K562 (cell line): ENCODE data around the gene TXNRD3. TPM values are rescaled to one million over a fixed set of nuclear protein-coding genes. Genes with fewer than 3 reads are reported as not detected.

Source experiments
- ATAC-seq: fragments of 200-7000 bp; cut with Tn5 transposase; 3 replicates; pipeline ENCODE4 v1.9.1; 2020; ENCODE audit warnings: moderate library complexity
- BruUV-seq: library from RNA; stranded (reverse); fragments of 400-500 nt; replicated peaks from 2 replicates; lab custom pipeline; 2021; lab: Mats Ljungman, UMichigan
- CTCF ChIA-PET: fragments of 300-600 bp; formaldehyde crosslinking; extraction: SDS; loops from one replicate; lab custom pipeline; 2021; ENCODE audit warnings: low intra/inter-chr PET ratio; lab: Yijun Ruan, JAX
- POLR2A ChIA-PET: fragments of 300-600, 350-650 bp; sonication (Branson Sonifier 250); formaldehyde crosslinking; extraction: SDS; loops from one replicate; lab custom pipeline; 2021; ENCODE audit warnings: antibody characterized with exemption, inconsistent platforms; lab: Yijun Ruan, JAX
- DNase-seq, 4 experiments: peaks; one replicate each; pipeline versions ENCODE4 v3.0.0 to v3.0.0-alpha.2; 2011 to 2018; ENCODE audit warnings: low spot score in 3 of 4, mixed read lengths in 3 of 4; ENCODE audit errors: extremely low read depth in 1 of 4
- FAIRE-seq: peaks from 2 replicates; lab custom pipeline; 2011; peaks lifted over from hg19 to GRCh38; lab: Jason Lieb, UNC
- H2AFZ ChIP-seq: 2 replicates; pipeline ENCODE4 v1.6.0; 2011; ENCODE audit warnings: low read depth, low read length, control low read depth, inconsistent platforms
- H3K27ac ChIP-seq: fragments of 200-600 bp; 3 replicates; pipeline ENCODE4 v1.8.0; 2011; ENCODE audit warnings: low read depth, mild to moderate bottlenecking, control low read depth, inconsistent platforms, low read length, moderate library complexity, mixed read lengths; ENCODE audit errors: extremely low read depth
- H3K27me3 ChIP-seq, 2 experiments: fragments of 300-600 bp in 1 of 2; 2 replicates in 1 of 2; 3 replicates in 1 of 2; pipeline versions ENCODE4 v1.6.0 to v1.8.0; 2011; ENCODE audit warnings: inconsistent platforms in 2 of 2, low read length in 2 of 2, mild to moderate bottlenecking in 1 of 2, mixed read lengths in 1 of 2, moderate library complexity in 1 of 2; ENCODE audit not compliant: control insufficient read depth in 2 of 2, insufficient read depth in 2 of 2
- H3K36me3 ChIP-seq: fragments of 300-600 bp; 3 replicates; pipeline ENCODE4 v1.8.0; 2011; ENCODE audit warnings: mild to moderate bottlenecking, low read length, inconsistent platforms; ENCODE audit not compliant: control insufficient read depth, insufficient read depth
- H3K4me1 ChIP-seq, 2 experiments: fragments of 200-600 bp in 1 of 2; replicated peaks in 1 of 2; 2 replicates in 1 of 2; 3 replicates in 1 of 2; pipeline versions ENCODE4 v1.5.1 to v1.8.0; 2011; ENCODE audit warnings: inconsistent platforms in 2 of 2, low read length in 2 of 2, mild to moderate bottlenecking in 1 of 2, mixed read lengths in 1 of 2, moderate library complexity in 1 of 2; ENCODE audit not compliant: control insufficient read depth in 2 of 2, insufficient read depth in 2 of 2
- H3K4me2 ChIP-seq: 2 replicates; pipeline ENCODE4 v1.6.1; 2011; ENCODE audit warnings: low read length, control low read depth, inconsistent platforms, mixed read lengths; ENCODE audit not compliant: insufficient read depth
- H3K4me3 ChIP-seq: fragments of 200-600 bp; sonication (generic), shearing (Covaris generic); 2 replicates; pipeline ENCODE4 v1.5.1; 2016; ENCODE audit warnings: control low read depth, inconsistent platforms
- H3K79me2 ChIP-seq: fragments of 200-600 bp; 3 replicates; pipeline ENCODE4 v1.8.0; 2011; ENCODE audit warnings: low read length, inconsistent platforms; ENCODE audit not compliant: control insufficient read depth, insufficient read depth
- H3K9ac ChIP-seq, 2 experiments: 2 replicates each; pipeline versions ENCODE4 v1.6.0 to v1.6.1; 2011; ENCODE audit warnings: low read depth in 2 of 2, low read length in 2 of 2, control low read depth in 1 of 2, inconsistent platforms in 1 of 2, mild to moderate bottlenecking in 1 of 2, mixed read lengths in 1 of 2; ENCODE audit not compliant: insufficient read depth in 1 of 2
- H3K9me1 ChIP-seq: one replicate; pipeline ENCODE4 v1.6.0; 2011; ENCODE audit warnings: inconsistent platforms, mild to moderate bottlenecking, low read length, moderate library complexity; ENCODE audit not compliant: control insufficient read depth, insufficient read depth
- H3K9me3 ChIP-seq: replicated peaks from 2 replicates; pipeline ENCODE4 v1.5.1; 2011; ENCODE audit warnings: low read depth, low read length, inconsistent platforms; ENCODE audit not compliant: control insufficient read depth, insufficient read depth
- H4K20me1 ChIP-seq: replicated peaks from 2 replicates; pipeline ENCODE4 v1.6.1; 2011; ENCODE audit warnings: low read length, inconsistent platforms, mixed read lengths; ENCODE audit not compliant: control insufficient read depth, insufficient read depth
- CEBPG ChIP-seq, 3 experiments: fragments of 200-800 bp in 1 of 3; sonication (Bioruptor generic) in 1 of 3; sonication (generic) in 1 of 3; formaldehyde crosslinking in 1 of 3; IDR thresholded peaks in 2 of 3; conservative IDR thresholded peaks in 1 of 3; 2 replicates each; pipeline versions ENCODE4 v1.6.1 to v1.8.0; 2016 to 2022; ENCODE audit warnings: missing compliant biosample characterization in 2 of 3, missing genetic modification characterization in 2 of 3, mild to moderate bottlenecking in 1 of 3, missing genetic modification reagents in 1 of 3
- EHMT2 ChIP-seq: fragments of 450-650 bp; IDR thresholded peaks from 2 replicates; pipeline ENCODE4 v1.6.1; 2018; ENCODE audit warnings: antibody characterized with exemption
- ESRRB ChIP-seq: fragments of 250-450 bp; sonication (Bioruptor Pico); IDR thresholded peaks from 2 replicates; pipeline ENCODE4 v1.5.0; 2020; ENCODE audit warnings: mild to moderate bottlenecking, moderate library complexity, borderline replicate concordance
- FOXA3 ChIP-seq, 2 experiments: fragments of 450-650 bp in 1 of 2; sonication (generic) in 1 of 2; formaldehyde crosslinking; IDR thresholded peaks in 1 of 2; conservative IDR thresholded peaks in 1 of 2; 2 replicates each; pipeline versions ENCODE4 v1.4.0 to v1.8.0; 2020 to 2022; ENCODE audit warnings: mild to moderate bottlenecking in 2 of 2, missing genetic modification reagents in 1 of 2
- ID3 ChIP-seq, 2 experiments: fragments of 250-450 bp in 1 of 2; fragments of 450-650 bp in 1 of 2; sonication (Bioruptor Pico) in 1 of 2; IDR thresholded peaks; 2 replicates each; pipeline versions ENCODE4 v1.6.1 to v1.8.0; 2016 to 2021; ENCODE audit warnings: mild to moderate bottlenecking in 2 of 2, moderate library complexity in 2 of 2, missing compliant biosample characterization in 1 of 2, missing genetic modification characterization in 1 of 2
- NR1H2 ChIP-seq: sonication (generic); formaldehyde crosslinking; IDR thresholded peaks from 2 replicates; pipeline ENCODE4 v1.4.0; 2020; ENCODE audit warnings: mild to moderate bottlenecking, missing genetic modification reagents
- PHB2 ChIP-seq: fragments of 450-650 bp; IDR thresholded peaks from 2 replicates; pipeline ENCODE4 v1.6.1; 2017; ENCODE audit warnings: low read depth
- RFX5 ChIP-seq: IDR thresholded peaks from 2 replicates; pipeline ENCODE4 v1.6.1; 2011; ENCODE audit warnings: low read depth, mild to moderate bottlenecking, improper control_type of control experiment, low read length
- SMARCA5 ChIP-seq: fragments of 450-650 bp; IDR thresholded peaks from 2 replicates; pipeline ENCODE4 v1.6.1; 2016
- TEAD2 ChIP-seq: fragments of 450-650 bp; IDR thresholded peaks from 2 replicates; pipeline ENCODE4 v1.6.1; 2016; ENCODE audit warnings: missing genetic modification characterization, control low read depth, missing compliant biosample characterization
- USF1 ChIP-seq: sonication (generic); formaldehyde crosslinking; IDR thresholded peaks from 2 replicates; pipeline ENCODE4 v1.9.0; 2022; ENCODE audit warnings: mild to moderate bottlenecking, missing genetic modification reagents
- ZC3H4 ChIP-seq: sonication (generic); formaldehyde crosslinking; IDR thresholded peaks from 2 replicates; pipeline ENCODE4 v1.9.0; 2021; ENCODE audit warnings: missing genetic modification reagents, borderline replicate concordance
- ZNF444 ChIP-seq: fragments of 250-450 bp; sonication (Bioruptor Pico); IDR thresholded peaks from 2 replicates; pipeline ENCODE4 v1.4.0; 2020; ENCODE audit warnings: mild to moderate bottlenecking, moderate library complexity
- ZNF551 ChIP-seq: fragments of 250-450 bp; sonication (Bioruptor Pico); IDR thresholded peaks from 2 replicates; pipeline ENCODE4 v1.5.0; 2021; ENCODE audit warnings: mild to moderate bottlenecking, moderate library complexity
- WGBS: fragments of 100-300 bp; shearing (Covaris generic); methylation state at CpG from one replicate; pipeline ENCODE4 v1.1.6; 2016; ENCODE audit warnings: low coverage, mixed read lengths; ENCODE audit not compliant: insufficient coverage; ENCODE audit errors: missing lambda C conversion rate; 5-methylcytosine and 5-hydroxymethylcytosine counted together
- in situ Hi-C: fragments of 300-500 bp; cut with MboI; formaldehyde crosslinking; loops from 4 replicates; pipeline ENCODE4 v1.15.0; 2018; ENCODE audit warnings: inconsistent platforms, mixed read lengths
- intact Hi-C: fragments of 100-400 bp; cut with micrococcal nuclease; formaldehyde crosslinking; loops from 2 replicates; pipeline ENCODE4 v1.14.2; 2022
- polyA plus RNA-seq, 8 experiments: library from polyadenylated mRNA; depleted of rRNA in 4 of 8; stranded (reverse) in 5 of 8; unstranded in 3 of 8; fragments of >200 nt; fragmentation: Nextera tagmentation in 2 of 8; fragmentation: Illumina TruSeq in 1 of 8; extraction: Ambion mirVana in 2 of 8; extraction: Trizol in 1 of 8; gene quantifications; 2 replicates each; pipeline versions ENCODE4 v1.2.1 to v1.2.3, GENCODE V29; 2011 to 2014; ENCODE audit warnings: inconsistent platforms in 1 of 8, missing spikeins in 1 of 8
- total RNA-seq, 7 experiments: library from RNA; depleted of rRNA in 6 of 7; stranded (reverse); fragments of >200 nt in 6 of 7; fragmentation: Illumina TruSeq in 2 of 7; extraction: Trizol in 2 of 7; gene quantifications; 2 replicates each; pipeline versions ENCODE4 v1.2.1 to v1.2.3, GENCODE V29; 2011 to 2021; ENCODE audit warnings: low replicate concordance in 1 of 7

Gene TXNRD3
- total and polyA plus RNA-seq, 9 of the 15 experiments (the other 6 are each of a cell fraction or from before 2014, with no cell fraction given): 0.96 to 2.3 (median 1.7) TPM

- H3K79me2 ChIP-seq: no peaks in the 10 kb centered on the region
- H2AFZ ChIP-seq: no peak overlapping the region
- H3K9me1 ChIP-seq: no peaks in the 10 kb centered on the region
- no TSS peak for BruUV-seq
- 9% methylated on average over 7 of the region's 8 CpGs for WGBS
- no peaks in the 10 kb centered on the region for H3K9me3 ChIP-seq
- ChIA-PET POLR2A (interaction anchor here (0.6 kb wide), 1 partner anchor 407 kb away, joined by 3 read pairs; no protein-coding TSS in a partner anchor), CTCF (no interaction called here)
- no peak overlapping the region for H3K27ac ChIP-seq
- no peaks in the 10 kb centered on the region for H4K20me1 ChIP-seq
- FAIRE-seq: no peak
- H3K9ac ChIP-seq: no peak overlapping the region
- no peaks in the 10 kb centered on the region for H3K36me3 ChIP-seq
- H3K4me2 ChIP-seq: no peak overlapping the region
- H3K4me1 ChIP-seq: peaks cover 0 to 8% of the 10 kb centered on the region in 2 experiments; a peak in 2 of 5 replicates
- DNase-seq: no peak
- intact Hi-C loops: no loop called here
- peaks cover 0 to 18% of the 10 kb centered on the region in 2 experiments; a peak in 2 of 5 replicates for H3K27me3 ChIP-seq
- no peak for ATAC-seq
- in situ Hi-C loops: no loop called here
- no peak overlapping the region for H3K4me3 ChIP-seq
- TF ChIP-seq RFX5: no peak
- TF ChIP-seq ZNF444: no peak
- no peak for TF ChIP-seq ZC3H4 (CRISPR knock-in tag)
These were observed 1.6 kb upstream of the TXNRD3 start for GRCh38 chr3:126656371-126657134.

GRCh38 chr3:126655887-126656286 lies 963 bp upstream of the TXNRD3 start:
- no peak for FAIRE-seq
- intact Hi-C loops (no loop called here), in situ Hi-C loops (no loop called here)
- Histone ChIP-seq H3K4me2 (no peak overlapping the region), H3K36me3 (no peaks in the 10 kb centered on the region), H3K4me1 (peaks cover 0 to 8% of the 10 kb centered on the region in 2 experiments; a peak in 2 of 5 replicates), H3K9ac (no peak overlapping the region), H3K27ac (no peak overlapping the region), H3K9me1 (no peaks in the 10 kb centered on the region), H2AFZ (no peak overlapping the region), H3K9me3 (no peaks in the 10 kb centered on the region), H3K4me3 (no peak overlapping the region), H3K79me2 (no peaks in the 10 kb centered on the region), H4K20me1 (no peaks in the 10 kb centered on the region), H3K27me3 (peaks cover 0 to 18% of the 10 kb centered on the region in 2 experiments; a peak in 2 of 5 replicates)
- DNase-seq: no peak
- 21% methylated on average over 10 of the region's 11 CpGs for WGBS
- no peak for ATAC-seq
- ChIA-PET CTCF (no interaction called here), POLR2A (no interaction called here)
- no TSS peak for BruUV-seq
- TF ChIP-seq PHB2 (no peak), TEAD2 (no peak), SMARCA5 (no peak), NR1H2 (CRISPR knock-in tag) (no peak), EHMT2 (no peak), ID3 (CRISPR knock-in tag; IDR thresholded peaks at IDR 0.05) (no peak), ID3 (tag; IDR thresholded peaks at IDR 0.05) (no peak), ESRRB (no peak), USF1 (CRISPR knock-in tag) (no peak), ZNF551 (no peak), FOXA3 (CRISPR knock-in tag; conservative IDR thresholded peaks at IDR 0.05 in 1 of 2, IDR thresholded peaks at IDR 0.05 in 1 of 2) (no peak), CEBPG (CRISPR knock-in tag; IDR thresholded peaks at IDR 0.05) (no peak), CEBPG (tag; conservative IDR thresholded peaks at IDR 0.05 in 1 of 2, IDR thresholded peaks at IDR 0.05 in 1 of 2) (no peak)
